Inflammatory macrophage (primary cell): ENCODE data around the gene AJM1.
"Not testable (repeated sequence)": the region's sequence is repeated elsewhere in the genome, so short reads cannot be mapped to it uniquely, and the experiment has no call there.

Experiments used
- DNase-seq, 2 donors: peaks; one replicate each; pipeline ENCODE4 v3.0.0-alpha.2; 2020 to 2022

Gene AJM1

GRCh38 chr9:136856541-136857141 is 14.4 kb downstream of the AJM1 start:
- no peak for DNase-seq

- DNase-seq = no peak
These were observed 14.9 kb downstream of the AJM1 start for GRCh38 chr9:136857166-136857565.

DNA sequence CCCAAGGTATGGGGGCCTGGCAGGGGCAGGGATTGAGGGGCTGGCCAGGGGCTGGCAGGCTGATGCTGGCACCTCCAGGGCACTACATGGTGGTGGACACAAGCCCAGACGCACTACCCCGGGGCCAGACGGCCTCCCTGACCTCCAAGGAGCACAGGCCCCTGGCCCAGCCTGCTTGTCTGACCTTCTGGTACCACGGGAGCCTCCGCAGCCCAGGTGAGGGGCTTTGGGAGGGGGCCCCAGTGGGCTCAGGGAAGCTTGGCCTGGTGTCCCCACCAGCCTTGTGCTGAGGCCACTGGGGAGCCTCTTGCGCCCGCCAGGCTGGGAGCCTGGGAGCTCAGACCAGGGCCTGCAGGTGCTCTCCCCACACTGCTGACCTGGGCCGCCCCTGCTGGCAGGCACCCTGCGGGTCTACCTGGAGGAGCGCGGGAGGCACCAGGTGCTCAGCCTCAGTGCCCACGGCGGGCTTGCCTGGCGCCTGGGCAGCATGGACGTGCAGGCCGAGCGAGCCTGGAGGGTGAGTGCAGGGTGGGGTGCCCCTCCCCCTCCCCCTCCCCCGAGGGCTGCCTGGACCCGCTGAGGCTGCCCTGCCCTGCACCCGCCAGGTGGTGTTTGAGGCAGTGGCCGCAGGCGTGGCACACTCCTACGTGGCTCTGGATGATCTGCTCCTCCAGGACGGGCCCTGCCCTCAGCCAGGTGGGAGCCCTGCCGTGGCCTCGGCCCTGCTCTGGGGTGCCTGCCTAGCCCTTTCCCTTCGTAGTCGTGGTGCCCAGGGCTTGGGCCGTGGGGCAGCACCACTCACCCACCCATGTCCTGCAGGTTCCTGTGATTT is 15.5 kb downstream of the AJM1 start:
- no peak for DNase-seq

DNA sequence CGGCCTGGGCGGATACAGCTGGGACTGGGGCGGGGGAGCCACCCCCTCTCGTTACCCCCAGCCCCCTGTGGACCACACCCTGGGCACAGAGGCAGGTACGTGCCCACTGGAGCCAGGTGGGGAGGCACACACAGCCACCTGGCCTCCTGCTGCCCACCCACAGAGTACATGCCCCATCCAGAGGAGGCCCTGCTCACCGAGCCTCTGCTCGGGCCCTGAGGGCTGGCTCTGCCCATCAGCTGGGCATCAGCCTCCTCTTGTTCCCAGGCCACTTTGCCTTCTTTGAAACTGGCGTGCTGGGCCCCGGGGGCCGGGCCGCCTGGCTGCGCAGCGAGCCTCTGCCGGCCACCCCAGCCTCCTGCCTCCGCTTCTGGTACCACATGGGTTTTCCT is 16.2 kb downstream of the AJM1 start:
- DNase-seq = no peak

GRCh38 chr9:136858844-136859757 is 16.8 kb downstream of the AJM1 start:
- no peak for DNase-seq

DNA sequence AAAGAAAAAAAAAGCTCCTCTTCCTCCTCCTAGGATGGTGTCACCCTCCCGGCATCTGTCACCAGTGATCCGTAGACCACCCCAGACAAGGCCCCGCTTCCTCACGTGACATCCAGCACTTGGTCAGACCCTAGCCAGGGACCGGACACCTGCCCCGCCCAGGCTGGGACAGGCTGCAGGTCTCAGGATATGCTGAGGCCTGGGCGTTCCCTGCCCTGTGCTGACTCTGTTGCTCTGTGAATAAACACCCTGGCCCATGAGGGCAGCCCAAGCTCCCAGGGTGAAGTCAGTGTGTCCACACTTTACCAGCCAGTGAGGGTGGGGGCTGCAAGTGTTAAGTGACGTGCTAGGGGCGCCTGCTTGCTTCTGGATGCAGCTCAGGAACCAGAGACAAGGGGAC is 18.3 kb downstream of the AJM1 start:
- no peak for DNase-seq

GRCh38 chr9:136860933-136861873 is 18.9 kb downstream of the AJM1 start:
- DNase-seq = no peak

DNA sequence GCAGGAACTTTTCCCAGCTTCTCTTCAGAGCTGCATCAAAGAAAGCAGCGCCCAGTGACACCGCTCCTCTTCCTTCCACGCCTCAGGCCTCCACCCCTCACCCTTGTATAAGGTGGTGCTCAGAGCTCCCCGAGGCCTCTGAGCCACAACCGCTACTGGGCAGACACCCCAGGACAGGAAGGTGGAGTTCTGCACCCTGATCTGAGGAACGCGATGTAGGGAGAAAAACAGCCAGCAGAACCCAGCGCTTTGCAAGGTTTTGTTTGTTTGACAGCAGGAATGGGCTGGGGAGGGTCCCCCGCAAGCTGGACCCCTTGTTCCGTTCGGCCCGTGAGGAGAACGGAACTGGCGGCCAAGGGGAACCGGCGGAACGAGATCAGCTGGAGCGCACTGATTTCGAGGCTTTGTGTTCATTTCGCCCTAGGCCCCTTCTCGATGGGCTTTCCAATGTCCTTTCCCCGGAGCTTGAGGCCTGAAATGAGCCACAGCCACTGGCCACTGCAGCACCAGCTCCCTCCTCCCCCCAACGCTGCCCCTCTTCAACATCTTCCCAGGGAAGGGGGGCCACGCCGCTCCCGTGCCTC is 19.7 kb downstream of the AJM1 start:
- no peak for DNase-seq

DNA sequence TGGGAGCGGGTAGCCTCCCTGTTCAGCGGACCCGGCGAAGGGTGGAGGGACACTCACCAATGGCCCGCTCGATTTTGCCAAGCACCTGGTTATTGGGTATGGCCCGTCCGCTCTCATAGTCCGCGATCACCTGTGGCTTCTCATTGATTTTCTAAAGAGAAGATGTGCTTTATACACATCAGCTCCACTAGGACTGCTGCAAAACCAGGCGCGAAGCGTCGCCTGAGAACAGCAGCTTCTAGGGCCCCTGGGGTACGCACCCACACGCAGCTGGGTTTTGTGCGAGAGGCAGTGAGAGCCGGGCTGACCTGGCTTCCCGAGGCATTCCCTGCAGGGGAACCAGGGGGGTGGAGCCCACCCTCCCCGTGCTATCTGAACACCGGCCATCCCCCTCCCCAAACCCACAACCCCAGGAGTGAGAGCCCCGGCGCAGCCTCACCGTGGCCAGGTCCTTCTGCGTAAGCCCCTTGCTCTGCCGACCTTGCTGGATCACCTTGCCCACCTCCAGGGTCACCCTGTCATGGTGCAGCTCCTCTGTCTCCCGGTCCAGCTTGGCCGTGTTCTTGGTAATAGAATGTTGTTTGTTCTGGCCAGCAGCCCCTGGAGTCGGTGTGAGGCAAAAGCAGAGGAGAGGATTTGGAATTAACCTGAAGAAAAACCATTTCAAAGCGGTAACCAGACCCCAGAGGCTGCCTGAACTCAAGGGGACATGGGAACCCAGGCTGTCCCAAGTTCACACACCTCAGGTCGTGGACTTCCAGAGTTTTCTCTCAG is 20.8 kb downstream of the AJM1 start:
- no peak for DNase-seq

- no peak for DNase-seq
These were observed 21.5 kb downstream of the AJM1 start for GRCh38 chr9:136863623-136864273.

DNA sequence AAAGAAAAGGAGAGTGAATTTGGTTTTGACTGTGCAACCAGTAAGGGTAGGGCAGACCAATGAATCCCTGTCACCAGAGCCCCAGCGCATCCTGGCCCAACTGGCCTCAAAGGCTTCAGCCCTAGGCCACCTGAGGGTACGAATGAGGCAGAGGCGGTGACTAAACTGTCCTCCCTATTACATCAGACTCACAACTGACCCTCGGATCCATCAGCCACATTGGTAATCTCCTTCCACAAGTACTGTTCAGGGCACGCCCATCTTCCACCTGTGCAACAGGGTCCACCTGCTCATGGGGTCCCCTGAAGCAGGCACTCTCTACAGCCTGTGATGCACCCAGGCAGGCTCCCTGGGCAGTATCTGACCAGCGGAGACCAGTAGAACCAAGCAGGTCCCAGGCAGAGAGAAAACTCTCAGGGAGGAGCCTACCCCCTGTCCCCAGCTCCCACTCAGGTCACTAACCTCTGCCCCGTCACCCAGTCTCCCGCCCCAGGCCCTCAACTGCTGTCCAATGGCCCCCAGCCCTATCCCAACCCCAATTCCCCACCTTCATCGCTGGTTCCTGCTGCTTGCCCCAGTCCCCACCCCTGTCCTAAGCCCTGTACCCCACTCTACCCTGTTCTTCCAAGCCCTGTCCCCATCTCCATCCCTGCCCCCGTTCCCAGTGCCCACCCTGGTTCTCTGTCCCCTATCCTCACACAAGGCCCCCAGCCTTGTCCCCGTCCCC is 22.9 kb downstream of the AJM1 start:
- DNase-seq = no peak

DNA sequence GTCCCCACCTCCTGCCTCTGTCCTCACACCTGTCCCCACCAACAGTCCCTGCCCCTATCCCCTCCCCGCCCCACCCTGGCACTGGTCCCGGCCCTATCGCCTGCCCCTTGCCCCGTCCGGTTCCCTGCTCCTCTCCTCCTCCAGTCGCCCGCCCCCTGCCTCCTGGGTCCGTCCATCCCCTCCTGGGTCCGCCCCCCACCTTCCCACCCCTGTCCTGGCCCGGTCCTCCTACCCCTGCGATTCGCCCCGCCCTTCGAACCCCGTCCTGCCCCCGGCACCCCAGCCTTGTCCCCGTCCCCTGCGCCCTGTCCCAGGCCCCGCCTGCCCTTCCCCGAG is 23.5 kb downstream of the AJM1 start:
- DNase-seq = no peak

- not testable (repeated sequence) for DNase-seq
These were observed 24.7 kb downstream of the AJM1 start for GRCh38 chr9:136866898-136867421.

GRCh38 chr9:136867480-136867879 is 25.2 kb downstream of the AJM1 start:
- no peak for DNase-seq

DNA sequence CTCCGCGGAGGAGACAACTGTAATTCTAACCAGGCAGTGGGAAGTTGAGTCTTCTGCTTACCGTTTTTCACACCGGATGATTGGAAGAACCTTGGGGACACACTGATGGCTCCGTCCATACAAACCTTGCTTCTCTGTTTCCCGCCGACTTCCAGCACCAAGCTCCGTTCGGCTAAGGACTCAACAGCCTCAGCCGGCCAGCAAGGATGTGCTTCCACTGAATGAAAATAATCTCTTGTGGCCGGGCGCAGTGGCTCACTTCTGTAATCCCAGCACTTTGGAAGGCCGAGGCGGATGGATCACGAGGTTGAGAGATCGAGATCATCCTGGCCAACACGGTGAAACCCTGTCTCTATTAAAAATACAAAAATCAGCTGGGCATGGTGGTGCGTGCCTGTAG is 25.6 kb downstream of the AJM1 start:
- DNase-seq = no peak

GRCh38 chr9:136868644-136869043 is 26.4 kb downstream of the AJM1 start:
- DNase-seq = no peak

GRCh38 chr9:136869611-136870010 is 27.3 kb downstream of the AJM1 start:
- not testable (repeated sequence) for DNase-seq

- DNase-seq = no peak
These were observed 32.9 kb downstream of the AJM1 start for GRCh38 chr9:136875155-136875554.

DNA sequence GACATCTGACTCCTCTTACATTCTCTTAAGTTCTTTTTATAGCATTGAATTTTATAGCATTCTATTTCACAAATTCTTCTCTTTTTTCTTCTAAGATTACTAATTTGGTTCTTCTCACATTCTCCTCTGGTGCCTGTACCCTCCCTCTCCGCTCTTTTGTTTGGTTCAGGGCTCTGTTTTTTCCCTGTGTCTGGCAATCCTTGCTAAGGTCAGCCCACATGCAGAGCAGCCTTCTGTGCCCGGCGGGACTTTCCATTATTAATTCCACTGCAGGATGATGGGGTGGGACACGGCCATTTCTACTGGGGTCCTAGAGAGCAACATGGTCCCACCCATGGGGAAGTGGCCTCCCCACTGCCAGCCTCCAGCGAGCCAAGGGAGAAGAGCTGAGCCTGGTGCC is 34.2 kb downstream of the AJM1 start:
- no peak for DNase-seq

GRCh38 chr9:136880651-136881050 is 38.4 kb downstream of the AJM1 start:
- DNase-seq = no peak
